PC-9 (cell line): ENCODE measurements around the gene LARP1B. TPM values are rescaled to one million over a fixed set of nuclear protein-coding genes. Genes with fewer than 3 reads are reported as not detected.

ENCODE experiments used
- BruUV-seq: library from RNA; stranded (reverse); fragments of 400-500 nt; replicated peaks from 2 replicates; lab custom pipeline; 2021; lab: Mats Ljungman, UMichigan
- CTCF ChIA-PET: fragments of 300-600 bp; sonication (Branson Sonifier 250); formaldehyde crosslinking; loops from one replicate; lab custom pipeline; 2022; ENCODE audit warnings: antibody characterized with exemption; lab: Charles Lee
- POLR2A ChIA-PET: fragments of 300-600 bp; sonication (Branson Sonifier 250); formaldehyde crosslinking; loops from one replicate; lab custom pipeline; 2022; ENCODE audit warnings: antibody characterized with exemption; ENCODE audit not compliant: unreplicated experiment; lab: Charles Lee
- DNase-seq, 2 experiments: peaks; one replicate each; pipeline versions ENCODE4 v3.0.0 to v3.0.0-alpha.2; 2015 to 2022; ENCODE audit warnings: mixed read lengths in 1 of 2
- H2AFZ ChIP-seq: fragments of 200-600 bp; sonication (generic); 2 replicates; pipeline ENCODE4 v1.8.1; 2017; ENCODE audit warnings: antibody characterized with exemption
- H3F3A ChIP-seq: fragments of 200-600 bp; sonication (generic); 2 replicates; pipeline ENCODE4 v1.8.1; 2017; ENCODE audit warnings: antibody characterized with exemption, mild to moderate bottlenecking, low read depth; ENCODE audit not compliant: insufficient read depth
- H3K27ac ChIP-seq: fragments of 200-600 bp; sonication (generic); 2 replicates; pipeline ENCODE4 v1.6.1; 2016; ENCODE audit warnings: mixed run types
- H3K27me3 ChIP-seq: fragments of 200-600 bp; sonication (generic); 2 replicates; pipeline ENCODE4 v1.6.1; 2016; ENCODE audit warnings: low read depth, mixed run types; ENCODE audit not compliant: insufficient read depth
- H3K36me3 ChIP-seq: fragments of 200-600 bp; sonication (generic); 2 replicates; pipeline ENCODE4 v1.6.1; 2016; ENCODE audit warnings: low read depth, mixed run types
- H3K4me1 ChIP-seq: fragments of 200-600 bp; sonication (generic); replicated peaks from 2 replicates; pipeline ENCODE4 v1.6.1; 2016; ENCODE audit warnings: mixed run types; ENCODE audit not compliant: insufficient read depth
- H3K4me2 ChIP-seq: fragments of 200-600 bp; sonication (generic); 2 replicates; pipeline ENCODE4 v1.6.1; 2017; ENCODE audit warnings: mixed run types
- H3K4me3 ChIP-seq: fragments of 200-600 bp; sonication (generic); 2 replicates; pipeline ENCODE4 v1.6.1; 2016; ENCODE audit warnings: mixed run types
- H3K79me2 ChIP-seq: fragments of 200-600 bp; sonication (generic); 2 replicates; pipeline ENCODE4 v1.6.1; 2017; ENCODE audit warnings: low read depth, mixed run types
- H3K9me2 ChIP-seq: fragments of 200-600 bp; sonication (generic); 2 replicates; pipeline ENCODE4 v1.8.1; 2017; ENCODE audit warnings: mild to moderate bottlenecking; ENCODE audit not compliant: insufficient read depth
- H3K9me3 ChIP-seq: fragments of 200-600 bp; sonication (generic); 2 replicates; pipeline ENCODE4 v1.8.1; 2016; ENCODE audit warnings: low read depth; ENCODE audit not compliant: insufficient read depth
- H4K20me1 ChIP-seq: fragments of 200-600 bp; sonication (generic); 2 replicates; pipeline ENCODE4 v1.8.1; 2017; ENCODE audit not compliant: insufficient read depth
- EZH2 ChIP-seq: fragments of 200-600 bp; sonication (generic); IDR thresholded peaks from 2 replicates; pipeline ENCODE4 v1.8.0; 2017; ENCODE audit warnings: antibody characterized with exemption, low read depth
- intact Hi-C: fragments of 100-400 bp; cut with micrococcal nuclease; formaldehyde crosslinking; loops from one replicate; pipeline ENCODE4 v1.10.0; 2022; ENCODE audit not compliant: unreplicated experiment
- total RNA-seq: library from RNA; stranded (reverse); gene quantifications from 2 replicates; pipeline ENCODE4 v1.2.3, GENCODE V29; 2021
- TF ChIP-seq, protein P1 (sequence below): fragments of 200-600 bp; sonication (generic); conservative IDR thresholded peaks from 2 replicates; pipeline ENCODE4 v1.6.1; 2017; ENCODE audit warnings: mixed run types, antibody characterized with exemption, mild to moderate bottlenecking, moderate library complexity

LARP1B gene
- total RNA-seq, 1 experiment from 2014 or later: 22.0 TPM

DNA sequence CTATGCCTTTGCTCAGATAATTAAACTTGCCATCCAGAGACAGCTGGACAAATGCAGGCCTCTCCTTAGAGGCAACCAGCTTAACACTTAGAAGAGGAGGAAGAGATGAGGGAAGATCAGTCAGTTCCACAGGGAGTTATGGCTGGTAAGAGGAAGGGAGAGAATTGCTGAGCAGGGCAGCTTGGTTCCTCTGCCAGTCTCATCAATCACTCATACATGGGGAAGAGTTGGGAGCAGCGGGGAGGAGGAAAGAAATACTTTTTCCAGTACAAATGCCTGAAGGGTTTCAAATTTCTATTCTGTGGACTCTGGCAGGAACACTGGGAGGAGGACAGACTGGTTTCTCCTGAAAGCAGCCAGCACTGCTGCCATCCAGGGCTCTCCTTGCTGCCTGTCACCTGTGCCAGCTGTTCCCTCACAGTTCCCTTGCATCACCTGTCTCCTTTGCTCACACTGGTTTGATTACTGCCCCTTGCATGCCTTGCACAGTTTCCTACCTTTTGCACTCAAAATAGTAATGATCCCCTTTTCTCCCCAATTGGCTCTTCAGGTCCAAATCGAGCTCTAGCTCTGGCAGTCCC lies 167.0 kb downstream of the LARP1B start:
- ChIA-PET CTCF (no interaction called here), POLR2A (interaction anchor here (0.5 kb wide), 1 partner anchor 22 kb away, joined by 4 read pairs; no protein-coding TSS in a partner anchor)
- Histone ChIP-seq H3K4me2 (peak overlapping the region; percentile 46), H3K79me2 (no peaks in the 10 kb centered on the region), H3K36me3 (no peaks in the 10 kb centered on the region), H3K4me3 (no peak overlapping the region), H3K27me3 (no peaks in the 10 kb centered on the region), H2AFZ (no peak overlapping the region), H3K9me2 (no peaks in the 10 kb centered on the region; the same call in 1 of the 2 replicates), H3F3A (peaks cover 8% of the 10 kb centered on the region; the same call in 1 of the 2 replicates), H3K27ac (peak overlapping the region; percentile 51), H3K9me3 (no peaks in the 10 kb centered on the region), H3K4me1 (peaks cover 17% of the 10 kb centered on the region), H4K20me1 (no peaks in the 10 kb centered on the region)
- TF ChIP-seq EZH2: no peak
- TF ChIP-seq, protein P1, sequence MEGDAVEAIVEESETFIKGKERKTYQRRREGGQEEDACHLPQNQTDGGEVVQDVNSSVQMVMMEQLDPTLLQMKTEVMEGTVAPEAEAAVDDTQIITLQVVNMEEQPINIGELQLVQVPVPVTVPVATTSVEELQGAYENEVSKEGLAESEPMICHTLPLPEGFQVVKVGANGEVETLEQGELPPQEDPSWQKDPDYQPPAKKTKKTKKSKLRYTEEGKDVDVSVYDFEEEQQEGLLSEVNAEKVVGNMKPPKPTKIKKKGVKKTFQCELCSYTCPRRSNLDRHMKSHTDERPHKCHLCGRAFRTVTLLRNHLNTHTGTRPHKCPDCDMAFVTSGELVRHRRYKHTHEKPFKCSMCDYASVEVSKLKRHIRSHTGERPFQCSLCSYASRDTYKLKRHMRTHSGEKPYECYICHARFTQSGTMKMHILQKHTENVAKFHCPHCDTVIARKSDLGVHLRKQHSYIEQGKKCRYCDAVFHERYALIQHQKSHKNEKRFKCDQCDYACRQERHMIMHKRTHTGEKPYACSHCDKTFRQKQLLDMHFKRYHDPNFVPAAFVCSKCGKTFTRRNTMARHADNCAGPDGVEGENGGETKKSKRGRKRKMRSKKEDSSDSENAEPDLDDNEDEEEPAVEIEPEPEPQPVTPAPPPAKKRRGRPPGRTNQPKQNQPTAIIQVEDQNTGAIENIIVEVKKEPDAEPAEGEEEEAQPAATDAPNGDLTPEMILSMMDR: no peak
- peak; percentile 73 to 76 for DNase-seq
- no TSS peak for BruUV-seq
- intact Hi-C loops: loop anchor here (1.0 to 5.0 kb wide), 6 partner anchors 13 to 299 kb away; partner anchors contain the start of genes LARP1B and PGRMC2

DNA sequence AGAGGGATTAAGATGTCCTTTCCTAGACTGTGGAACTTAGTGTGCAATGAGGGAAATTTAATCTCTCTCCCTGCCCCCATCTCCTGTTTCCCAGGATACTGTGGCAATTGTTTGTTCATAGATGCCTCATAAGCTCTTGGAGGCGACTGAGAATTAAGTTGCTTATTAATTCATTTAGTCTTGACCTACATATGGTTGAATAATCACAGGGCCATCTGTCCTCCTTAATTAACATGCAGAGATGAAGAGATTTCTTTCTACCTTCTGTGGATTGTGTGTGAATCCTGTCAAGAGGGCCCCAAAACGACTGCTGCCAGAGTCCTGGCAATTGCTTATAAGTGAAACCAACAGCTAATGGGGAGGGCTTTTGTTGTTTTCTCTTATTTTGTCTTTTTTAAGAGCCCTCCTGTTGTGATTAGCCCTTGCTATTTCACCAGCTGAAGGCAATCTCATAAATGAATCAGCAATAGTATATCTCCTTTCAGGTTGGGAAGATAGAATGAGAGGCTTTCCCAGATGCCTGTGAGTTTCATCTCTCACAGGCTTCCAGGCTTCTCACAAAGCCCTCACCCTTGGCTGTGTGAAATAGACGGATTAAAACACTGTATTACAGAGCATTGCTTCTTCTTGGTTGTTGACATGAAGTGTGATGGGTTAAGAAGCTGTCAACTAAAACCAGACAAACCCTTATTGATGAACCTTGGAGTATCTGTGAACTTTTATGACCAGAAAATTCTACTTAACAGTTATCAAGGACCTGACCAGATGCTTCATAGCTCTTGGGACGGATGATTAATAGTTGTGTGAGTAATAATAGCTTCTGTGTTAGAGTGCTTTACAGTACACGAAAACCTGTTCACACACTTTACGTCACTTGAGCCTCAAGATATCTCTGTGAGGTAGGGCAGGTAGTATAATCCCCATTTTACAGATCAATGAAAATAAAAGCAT lies 168.0 kb downstream of the LARP1B start:
- CTCF ChIA-PET: no interaction called here
- H3K4me3 ChIP-seq: no peak overlapping the region
- no peak for DNase-seq

DNA sequence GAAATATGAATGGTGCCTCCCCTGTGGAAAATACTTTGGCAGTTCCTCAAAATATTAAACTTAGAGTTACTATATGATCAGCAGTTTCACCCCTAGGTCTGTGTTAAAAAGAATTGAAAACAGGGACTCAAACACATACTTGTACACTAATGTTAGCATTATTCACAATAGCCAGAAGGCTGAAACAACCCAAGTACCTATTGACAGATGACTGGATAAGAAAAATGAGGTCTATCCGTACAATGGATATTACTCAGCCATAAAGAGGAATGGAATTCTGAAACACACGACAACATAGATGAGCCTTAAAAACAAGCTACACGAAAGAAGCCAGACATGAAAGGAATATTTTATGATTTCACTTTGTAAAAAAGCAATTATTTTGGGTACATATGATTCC lies 171.6 kb downstream of the LARP1B start:
- Histone ChIP-seq H3K79me2 (no peaks in the 10 kb centered on the region), H3K27ac (no peak overlapping the region), H3K9me3 (no peaks in the 10 kb centered on the region), H3K36me3 (no peaks in the 10 kb centered on the region), H3K27me3 (no peaks in the 10 kb centered on the region), H3K4me1 (peaks cover 14% of the 10 kb centered on the region), H3K9me2 (no peaks in the 10 kb centered on the region), H3K4me3 (no peak overlapping the region), H3F3A (peaks cover 6% of the 10 kb centered on the region; the same call in 1 of the 2 replicates), H2AFZ (no peak overlapping the region), H3K4me2 (no peak overlapping the region), H4K20me1 (no peaks in the 10 kb centered on the region)
- POLR2A ChIA-PET: no interaction called here
- CTCF ChIA-PET: no interaction called here
- no TSS peak for BruUV-seq
- TF ChIP-seq, protein P1: no peak
- TF ChIP-seq EZH2: no peak
- no peak for DNase-seq
- intact Hi-C loops: no loop called here

More for the DNA sequence above, 168.0 kb downstream of the LARP1B start:
- Histone ChIP-seq H3K36me3 (no peaks in the 10 kb centered on the region), H3K9me3 (no peaks in the 10 kb centered on the region), H3K79me2 (no peaks in the 10 kb centered on the region), H3F3A (peaks cover 8% of the 10 kb centered on the region; the same call in 1 of the 2 replicates), H3K4me1 (peaks cover 17% of the 10 kb centered on the region), H3K27me3 (no peaks in the 10 kb centered on the region), H3K9me2 (no peaks in the 10 kb centered on the region; the same call in 1 of the 2 replicates), H3K27ac (peak overlapping the region; percentile 51; the same call in 1 of the 2 replicates), H2AFZ (no peak overlapping the region), H4K20me1 (no peaks in the 10 kb centered on the region), H3K4me2 (peak overlapping the region; percentile 46)
- TF ChIP-seq, protein P1: no peak
- TF ChIP-seq EZH2: no peak
- intact Hi-C loops: loop anchor here (1.0 to 5.0 kb wide), 6 partner anchors 12 to 298 kb away; partner anchors contain the start of genes LARP1B and PGRMC2
- POLR2A ChIA-PET: no interaction called here
- BruUV-seq: no TSS peak
